GM21360 (cell line): ENCODE results near the gene BCAN.
"Not testable (repeated sequence)": the region's sequence is repeated elsewhere in the genome, so short reads cannot be mapped to it uniquely, and the experiment has no call there.

Experiments used
- ATAC-seq: cut with Tn5 transposase; IDR thresholded peaks from one replicate; pipeline ENCODE4 v1.9.1; 2021; ENCODE audit warnings: mild to moderate bottlenecking, moderate library complexity; ENCODE audit not compliant: unreplicated experiment

The BCAN gene

DNA sequence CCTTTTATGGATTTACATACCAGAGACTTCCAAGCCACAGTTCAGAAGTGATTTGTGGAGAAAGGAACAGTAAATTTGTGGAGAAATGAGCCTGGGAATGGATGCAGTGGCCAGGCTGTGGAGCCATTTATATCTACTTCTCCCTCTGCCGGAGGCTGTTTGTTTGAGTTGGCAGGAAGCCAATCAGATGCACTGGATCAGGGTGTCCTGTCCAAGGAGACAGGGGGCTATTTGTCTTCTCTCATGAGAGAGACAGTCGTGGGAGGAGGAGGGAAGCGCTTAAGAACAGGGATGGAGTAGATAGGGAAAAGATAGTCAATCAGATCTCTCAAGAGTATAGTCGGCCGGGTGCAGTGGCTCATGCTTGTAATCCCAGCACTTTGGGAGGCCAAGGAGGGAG is 25.5 kb upstream of the BCAN start:
- no peak for ATAC-seq

DNA sequence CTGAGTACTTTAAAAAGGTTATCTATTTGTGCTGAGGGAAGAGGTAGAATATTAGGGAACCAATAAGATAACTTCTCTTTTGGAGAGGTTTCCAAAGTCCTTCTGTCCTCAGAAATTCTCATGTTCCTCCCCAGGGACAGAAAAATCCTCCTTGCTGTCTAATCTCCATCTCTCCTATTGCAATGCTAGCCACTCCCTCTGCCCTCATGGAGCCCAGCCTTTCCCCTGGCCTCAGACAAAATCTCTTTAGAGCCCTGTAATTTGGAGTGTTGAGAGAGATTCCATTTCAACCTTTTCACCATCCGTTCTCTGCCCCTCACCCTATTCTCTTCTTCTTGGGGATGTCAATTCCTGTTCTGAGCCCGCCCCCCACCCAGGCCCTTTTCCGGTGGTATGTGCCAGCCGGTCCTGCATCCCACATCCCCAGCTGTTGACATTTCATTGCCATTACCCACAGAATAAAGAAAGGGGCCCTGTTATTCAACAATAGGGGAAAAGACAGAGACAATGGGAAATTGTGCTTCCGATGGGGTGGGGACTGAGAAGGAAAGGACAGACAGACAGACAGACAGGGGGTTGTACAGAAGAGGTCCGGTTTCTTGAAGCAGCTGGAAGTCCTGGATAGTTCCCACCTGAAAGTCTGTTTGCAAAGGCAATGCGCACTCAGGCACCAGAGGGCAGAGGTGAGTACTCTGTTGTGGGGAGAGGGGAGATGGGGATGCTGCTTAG is 22.9 kb upstream of the BCAN start, which contains the start of gene HAPLN2:
TSS of gene HAPLN2 (plus strand) at position 563 of the 729 bp plus-strand sequence. CDS start 4,076 bp downstream, outside the sequence.
- no peak for ATAC-seq

DNA sequence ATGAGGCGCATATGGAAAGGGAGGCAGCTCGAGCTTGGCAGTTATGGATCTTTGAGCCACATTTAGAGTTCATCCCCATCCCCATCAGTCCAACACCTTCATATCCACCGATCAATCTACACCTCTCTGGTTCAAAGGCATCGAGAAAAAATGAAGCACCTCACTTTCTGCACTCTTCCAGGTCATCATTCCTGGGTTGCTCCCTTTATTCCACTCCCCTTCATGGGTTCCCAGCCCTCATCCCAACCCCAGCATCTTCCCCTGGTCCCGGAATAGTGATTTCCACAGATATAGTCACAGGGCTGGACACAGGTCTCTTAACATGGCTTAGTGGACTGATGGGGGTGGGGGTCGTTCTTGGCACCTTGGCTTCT is 22.3 kb upstream of the BCAN start:
- no peak for ATAC-seq

DNA sequence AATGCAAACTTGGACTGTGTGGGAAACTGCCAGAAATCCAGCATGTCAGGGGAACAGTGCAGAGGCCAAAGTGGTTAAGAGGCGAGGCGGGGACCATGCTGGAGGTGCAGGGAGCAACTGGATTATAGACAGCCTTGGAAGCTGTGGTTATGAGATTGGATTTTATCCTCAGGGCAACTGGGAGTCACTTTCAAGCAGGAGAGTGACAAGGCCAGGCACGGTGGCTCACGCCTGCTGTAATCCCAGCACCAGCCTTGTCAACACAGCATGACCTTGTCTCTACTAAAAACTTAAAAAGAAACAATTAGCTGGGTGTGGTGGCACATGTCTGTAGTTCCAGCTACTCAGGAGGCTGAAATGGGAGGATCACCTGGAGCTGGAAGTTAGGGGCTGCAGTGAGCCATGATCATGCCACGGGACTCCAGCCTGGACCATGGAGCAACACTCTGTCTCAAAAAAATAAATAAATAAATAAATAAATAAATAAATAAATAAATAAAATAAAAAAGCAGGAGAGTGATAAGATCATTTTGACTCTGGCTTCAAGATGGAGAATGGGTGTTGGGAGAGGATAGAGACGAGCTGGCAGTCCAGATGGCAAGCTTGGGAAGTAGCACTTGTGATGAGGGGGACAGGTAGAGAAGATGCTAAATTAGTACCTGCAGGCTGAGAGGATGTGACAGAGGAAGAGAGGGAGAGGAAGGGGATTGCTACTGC is 19.2 kb upstream of the BCAN start:
- ATAC-seq, result no peak

DNA sequence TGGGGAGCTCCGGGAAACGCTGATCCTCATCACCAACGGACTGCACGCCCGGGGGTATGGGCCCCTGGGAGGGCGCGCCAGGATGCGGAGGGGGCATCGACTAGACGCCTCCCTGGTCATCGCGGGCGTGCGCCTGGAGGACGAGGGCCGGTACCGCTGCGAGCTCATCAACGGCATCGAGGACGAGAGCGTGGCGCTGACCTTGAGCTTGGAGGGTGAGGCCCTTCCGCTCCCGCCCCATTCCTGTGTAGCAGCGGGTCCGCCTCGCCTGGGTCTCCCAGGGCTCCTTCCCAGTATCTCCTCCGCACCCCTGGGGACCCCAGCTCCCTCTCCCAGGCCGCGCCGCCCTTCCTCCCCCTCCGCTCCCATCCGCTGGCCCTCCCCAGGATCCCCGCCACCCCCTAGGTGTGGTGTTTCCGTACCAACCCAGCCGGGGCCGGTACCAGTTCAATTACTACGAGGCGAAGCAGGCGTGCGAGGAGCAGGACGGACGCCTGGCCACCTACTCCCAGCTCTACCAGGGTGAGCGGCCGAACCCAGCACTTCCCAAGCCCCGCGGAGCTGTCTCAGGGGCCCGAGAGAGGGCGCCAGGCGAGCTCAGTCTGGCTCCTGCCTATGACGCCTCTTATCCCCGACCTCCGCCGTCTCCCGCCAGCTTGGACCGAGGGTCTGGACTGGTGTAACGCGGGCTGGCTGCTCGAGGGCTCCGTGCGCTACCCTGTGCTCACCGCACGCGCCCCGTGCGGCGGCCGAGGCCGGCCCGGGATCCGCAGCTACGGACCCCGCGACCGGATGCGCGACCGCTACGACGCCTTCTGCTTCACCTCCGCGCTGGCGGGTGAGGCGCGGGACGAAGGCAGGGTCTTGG is 17.7 kb upstream of the BCAN start:
- ATAC-seq, result no peak

DNA sequence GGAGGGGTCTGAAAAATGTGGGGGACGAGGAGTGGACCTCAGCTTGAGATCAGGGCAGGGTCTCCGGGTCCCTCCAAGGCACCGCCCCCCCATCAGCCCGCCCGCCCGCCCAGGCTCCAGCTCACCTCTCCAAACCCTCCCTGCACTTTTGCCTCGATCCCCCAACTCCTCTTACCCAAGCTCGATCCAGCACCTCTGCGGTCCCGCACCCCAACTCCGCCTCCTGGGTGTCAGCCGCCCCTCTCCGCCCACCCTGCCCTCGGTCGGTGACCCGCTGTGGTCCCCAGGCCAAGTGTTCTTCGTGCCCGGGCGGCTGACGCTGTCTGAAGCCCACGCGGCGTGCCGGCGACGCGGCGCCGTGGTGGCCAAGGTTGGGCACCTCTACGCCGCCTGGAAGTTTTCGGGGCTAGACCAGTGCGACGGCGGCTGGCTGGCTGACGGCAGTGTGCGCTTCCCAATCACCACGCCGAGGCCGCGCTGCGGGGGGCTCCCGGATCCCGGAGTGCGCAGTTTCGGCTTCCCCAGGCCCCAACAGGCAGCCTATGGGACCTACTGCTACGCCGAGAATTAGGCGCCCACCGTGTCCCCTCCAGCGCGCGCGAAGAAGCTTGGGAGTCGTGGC is 17.0 kb upstream of the BCAN start:
- no peak for ATAC-seq

DNA sequence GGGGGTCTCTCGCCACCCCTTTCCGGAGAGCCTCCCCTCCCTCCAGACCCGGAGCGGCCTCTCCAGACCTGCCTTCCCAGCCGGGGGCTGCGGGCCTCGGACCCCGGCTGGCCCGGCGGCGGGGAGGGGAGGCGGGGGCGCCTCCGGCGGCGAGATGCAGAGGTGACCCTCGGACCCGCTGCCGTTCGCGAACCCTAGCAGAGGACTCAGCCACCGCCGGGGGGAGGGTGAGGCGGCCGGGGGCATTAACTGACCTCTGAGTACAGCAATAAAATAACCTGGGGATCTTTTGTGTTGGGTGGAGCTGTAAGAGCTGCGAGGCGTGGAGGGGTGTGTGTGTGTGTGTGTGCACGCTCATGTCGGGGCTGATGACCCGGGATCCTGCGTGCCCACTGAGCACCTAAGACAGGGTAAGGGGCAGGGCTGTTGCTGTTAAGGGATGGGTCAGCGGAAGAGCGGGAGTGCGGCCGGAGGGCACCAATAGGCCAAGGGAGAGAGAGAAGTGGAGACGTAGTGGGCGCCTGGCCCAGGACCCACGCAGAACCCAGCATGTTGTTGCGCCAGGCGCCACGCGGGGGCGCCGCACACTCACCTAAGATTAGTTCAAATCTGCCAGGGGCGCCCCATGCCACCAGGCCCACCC is 16.4 kb upstream of the BCAN start:
- no peak for ATAC-seq

DNA sequence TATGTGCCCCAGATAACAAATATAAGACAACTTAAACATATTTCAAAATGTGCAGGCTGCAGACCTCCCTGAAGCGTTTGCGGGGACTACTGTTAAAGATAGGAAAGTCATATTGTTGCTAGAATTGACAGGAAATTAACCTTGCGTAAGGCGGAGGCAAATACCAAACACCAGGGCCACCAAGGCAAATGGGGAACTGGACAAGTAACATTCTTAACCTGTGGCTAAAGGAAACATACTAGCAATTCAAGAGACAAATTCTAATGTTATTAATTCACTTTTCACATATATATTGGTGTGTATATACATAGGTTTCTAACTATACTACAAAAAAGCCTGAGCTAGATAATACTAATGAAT is 15.9 kb upstream of the BCAN start:
- ATAC-seq, result no peak

DNA sequence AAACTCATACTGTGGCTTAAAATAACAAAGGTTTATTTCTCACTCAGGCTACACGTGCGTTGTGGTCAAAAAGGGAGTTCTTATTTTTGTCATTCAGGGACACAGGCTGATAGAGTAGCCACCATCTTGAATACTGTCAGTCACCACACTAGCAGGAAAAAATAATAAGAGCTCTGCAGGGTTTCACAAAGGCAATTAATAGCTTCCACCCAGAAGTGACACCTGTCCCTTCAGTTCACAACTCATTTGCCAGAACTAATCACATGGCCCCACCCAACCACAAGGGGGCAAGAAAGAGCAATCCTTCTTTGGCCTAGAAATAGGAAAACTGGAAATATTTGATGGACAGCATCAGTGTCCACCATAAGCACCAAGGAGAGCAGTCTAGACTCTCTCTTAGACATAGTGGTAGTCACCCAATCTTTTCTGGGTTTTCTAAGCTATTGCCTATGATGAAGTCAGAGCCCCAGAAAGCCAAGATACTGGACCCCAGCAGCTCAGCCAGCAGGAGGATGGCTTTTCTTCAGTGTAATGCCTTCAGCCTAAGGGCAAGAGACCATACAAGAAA is 14.5 kb upstream of the BCAN start:
- ATAC-seq, result no peak

DNA sequence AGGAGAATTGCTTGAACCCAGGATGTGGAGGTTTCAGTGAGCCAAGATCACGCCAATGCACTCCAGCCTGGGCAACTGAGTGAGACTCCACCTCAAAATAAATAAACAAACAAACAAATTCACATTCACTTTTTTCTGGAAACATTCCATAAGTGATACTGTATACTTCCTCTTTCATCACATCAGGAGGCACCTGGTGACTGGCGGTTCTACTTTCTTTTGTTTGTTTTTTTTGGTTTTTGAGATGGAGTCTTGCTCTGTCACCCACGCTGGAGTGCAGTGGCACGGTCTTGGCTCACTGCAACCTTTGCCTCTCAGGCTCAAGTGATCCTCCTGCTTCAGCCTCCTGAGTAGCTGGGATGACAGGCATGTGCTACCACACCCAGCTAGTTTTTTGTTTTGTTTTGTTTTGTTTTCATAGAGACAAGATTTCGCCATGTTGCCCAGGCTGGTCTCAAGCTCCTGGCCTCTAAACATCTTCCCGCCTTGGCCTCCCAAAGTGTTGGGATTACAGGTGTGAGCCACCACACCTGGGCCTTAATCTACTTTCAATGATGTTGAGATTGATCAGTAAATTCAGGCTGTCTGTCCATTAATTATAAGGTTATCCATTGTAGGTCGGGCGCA is 12.0 kb upstream of the BCAN start:
- ATAC-seq, result no peak

DNA sequence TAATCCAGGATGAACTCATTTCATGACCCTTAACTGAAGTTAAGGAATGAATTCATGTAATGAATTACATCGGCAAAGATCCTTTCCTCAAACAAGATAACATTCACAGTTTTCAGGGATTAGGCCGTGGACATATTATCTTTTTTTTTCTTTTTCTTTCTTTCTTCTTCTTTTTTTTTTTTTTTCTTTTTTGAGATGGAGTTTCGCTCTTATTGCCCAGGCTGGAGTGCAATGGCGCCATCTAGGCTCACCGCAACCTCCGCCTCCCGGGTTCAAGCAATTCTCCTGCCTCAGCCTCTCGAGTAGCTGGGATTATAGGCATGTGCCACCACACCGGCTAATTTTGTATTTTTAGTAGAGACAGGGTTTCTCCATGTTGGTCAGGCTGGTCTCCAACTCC is 10.8 kb upstream of the BCAN start:
- not testable (repeated sequence) for ATAC-seq

DNA sequence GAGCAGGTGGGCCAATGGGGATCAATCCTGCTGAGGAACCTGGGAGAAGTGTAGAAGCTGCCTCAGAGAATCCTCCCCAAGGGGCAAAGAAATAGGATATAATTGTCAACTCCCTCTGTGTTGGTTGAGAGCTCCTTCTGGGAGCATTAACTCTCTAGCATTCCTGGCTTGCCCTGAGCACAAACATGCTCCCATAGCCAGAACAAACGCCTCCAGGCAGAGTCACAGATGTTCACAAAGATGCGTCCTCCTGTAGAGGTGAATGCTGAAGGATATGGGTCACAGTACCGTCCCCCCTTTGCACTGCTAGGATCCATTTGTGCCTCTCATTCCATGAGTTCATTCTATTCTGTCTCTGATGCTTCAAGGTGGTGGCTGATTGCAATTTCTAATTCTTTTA is 9.6 kb upstream of the BCAN start:
- ATAC-seq, result no peak

DNA sequence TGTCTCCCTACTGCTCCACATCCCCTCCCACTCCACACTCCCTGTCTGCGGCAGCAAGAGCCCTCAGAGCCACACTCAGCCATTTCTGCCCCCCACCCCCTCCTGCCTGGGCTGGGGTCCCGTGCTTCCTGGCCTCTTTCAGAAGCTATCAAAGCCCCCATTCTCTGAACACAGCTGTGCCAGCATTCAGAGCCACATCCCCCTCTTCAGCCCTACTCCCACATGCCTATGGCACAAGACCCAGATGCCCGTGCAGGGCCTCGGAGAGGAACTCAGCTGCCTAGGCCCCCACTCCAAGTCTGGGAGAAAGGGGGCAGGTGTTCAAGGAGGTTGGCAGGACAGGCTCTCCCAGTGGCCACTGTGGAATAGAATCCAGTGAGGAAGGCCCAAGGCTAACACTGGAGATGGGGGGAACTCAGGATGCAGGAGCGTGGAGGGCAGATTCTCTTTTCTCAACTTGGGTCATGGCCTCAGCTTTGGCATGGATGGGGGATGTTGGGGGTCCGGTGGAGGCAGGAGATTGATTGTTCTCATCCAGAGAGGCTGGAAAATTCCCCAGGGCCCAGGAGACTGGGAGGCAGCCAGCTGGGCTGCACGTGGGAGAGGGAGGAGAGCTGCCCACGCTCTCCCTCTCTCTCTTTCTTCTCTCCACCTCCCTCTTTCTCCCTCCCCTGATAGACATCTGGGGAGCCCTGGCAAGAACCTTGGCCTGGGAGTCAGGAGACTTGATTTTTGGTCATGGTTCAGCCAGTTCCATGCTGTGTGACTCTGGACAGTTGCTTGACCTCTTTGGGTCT is 3.5 kb upstream of the BCAN start:
- no peak for ATAC-seq

DNA sequence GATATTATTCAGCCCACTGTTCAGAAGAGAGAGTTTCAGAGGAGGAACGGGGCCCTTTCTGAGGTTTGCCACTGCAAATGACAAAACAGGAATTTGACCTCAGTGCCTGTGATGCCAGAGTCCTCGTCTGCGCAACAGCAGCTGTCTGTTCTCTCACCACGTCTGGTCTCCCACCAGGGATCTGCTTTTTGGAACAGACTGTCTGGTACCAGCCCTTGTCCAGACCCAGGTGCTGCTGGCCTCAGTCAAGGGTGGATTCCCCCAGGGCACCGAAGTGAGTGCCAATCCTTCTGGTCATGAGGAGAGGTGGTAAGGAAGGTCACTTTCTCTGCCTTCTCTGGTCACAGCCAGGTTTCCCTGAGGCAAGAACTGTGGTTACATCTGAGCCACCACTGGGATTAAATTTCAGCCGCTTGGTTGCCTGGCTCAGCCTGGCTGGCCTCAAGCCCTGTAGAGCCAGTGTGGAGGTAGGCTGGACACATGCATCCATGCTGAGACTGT is 2.3 kb upstream of the BCAN start:
- ATAC-seq, result no peak

DNA sequence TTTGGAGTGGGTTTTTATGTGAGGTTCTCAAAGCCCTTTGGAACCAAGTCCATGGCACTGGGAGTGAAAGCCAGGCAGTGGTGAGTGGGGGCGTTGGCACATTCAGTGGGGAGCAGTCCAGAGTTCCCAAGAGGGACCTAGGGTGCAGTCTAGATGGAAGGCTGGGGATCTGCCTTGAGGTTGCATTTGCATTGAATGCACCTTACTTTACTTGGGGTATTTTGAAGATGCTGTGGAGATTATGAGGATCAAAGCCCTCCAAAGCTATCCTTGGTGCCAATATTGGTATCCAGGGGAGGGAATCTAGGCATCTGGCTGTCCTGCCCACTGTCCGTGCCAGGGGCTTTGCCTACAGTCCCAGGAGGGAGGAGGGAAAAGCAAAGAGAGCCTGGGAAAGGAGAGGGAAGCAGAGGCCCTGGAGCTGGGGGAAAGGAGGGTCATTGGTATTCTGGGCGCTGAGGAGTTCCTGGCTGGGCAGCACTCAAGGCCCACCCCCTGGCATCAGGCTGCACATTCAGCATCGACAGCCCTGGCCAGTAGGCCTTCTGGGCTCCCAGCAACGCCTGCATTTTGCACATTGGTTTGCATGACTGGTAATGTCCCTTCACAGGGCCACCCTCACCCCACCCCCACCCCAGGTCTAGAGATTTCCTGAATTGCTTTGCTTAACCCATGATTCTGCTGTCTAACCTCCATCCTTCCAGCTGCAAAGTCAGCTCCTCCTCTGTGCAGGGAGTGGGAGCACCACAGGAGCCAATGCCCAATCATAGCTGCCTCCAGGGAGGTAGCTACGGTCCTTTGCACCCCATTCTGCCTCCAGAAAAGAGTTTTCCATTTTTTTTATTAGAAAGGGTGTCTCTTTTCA is 843 bp upstream of the BCAN start:
- ATAC-seq, result no peak

DNA sequence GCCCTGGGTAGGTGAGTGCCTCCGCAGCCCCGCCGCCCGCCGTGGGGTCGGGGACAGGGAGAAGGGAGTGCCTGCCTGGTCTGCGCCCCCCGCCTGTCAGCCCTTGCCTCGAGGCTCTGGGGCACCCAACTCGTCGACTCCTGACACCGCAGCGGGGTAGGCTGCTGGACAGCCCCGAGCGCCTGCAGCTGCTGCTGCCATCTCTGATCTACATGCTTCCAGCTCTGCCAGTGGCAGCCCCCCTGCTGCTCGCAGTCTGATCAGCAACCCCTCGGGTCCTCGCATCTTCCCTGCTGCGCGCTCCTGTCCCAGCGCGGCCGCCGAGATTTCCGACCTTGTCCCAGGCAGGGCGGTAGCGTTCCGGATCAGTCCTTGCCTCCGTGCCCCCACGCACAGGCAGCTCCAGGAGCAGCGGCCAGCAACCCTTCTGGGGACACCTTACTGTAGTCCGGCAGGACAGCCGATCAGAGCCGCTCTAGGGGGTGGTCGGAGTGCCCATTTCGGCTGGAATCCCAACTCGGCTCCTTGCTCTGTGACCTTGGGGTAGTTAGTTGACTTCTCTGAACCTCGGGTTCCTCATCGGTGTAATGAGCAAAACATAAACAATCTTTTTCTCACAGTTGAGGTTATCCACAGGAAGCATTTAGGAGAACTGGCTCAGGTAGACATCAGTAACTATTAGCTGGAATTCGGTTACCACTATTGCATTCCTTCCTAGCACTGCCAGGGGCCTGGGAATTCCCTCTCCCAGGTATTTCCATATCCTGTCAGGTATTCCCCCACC is 540 bp downstream of the BCAN start:
- no peak for ATAC-seq

DNA sequence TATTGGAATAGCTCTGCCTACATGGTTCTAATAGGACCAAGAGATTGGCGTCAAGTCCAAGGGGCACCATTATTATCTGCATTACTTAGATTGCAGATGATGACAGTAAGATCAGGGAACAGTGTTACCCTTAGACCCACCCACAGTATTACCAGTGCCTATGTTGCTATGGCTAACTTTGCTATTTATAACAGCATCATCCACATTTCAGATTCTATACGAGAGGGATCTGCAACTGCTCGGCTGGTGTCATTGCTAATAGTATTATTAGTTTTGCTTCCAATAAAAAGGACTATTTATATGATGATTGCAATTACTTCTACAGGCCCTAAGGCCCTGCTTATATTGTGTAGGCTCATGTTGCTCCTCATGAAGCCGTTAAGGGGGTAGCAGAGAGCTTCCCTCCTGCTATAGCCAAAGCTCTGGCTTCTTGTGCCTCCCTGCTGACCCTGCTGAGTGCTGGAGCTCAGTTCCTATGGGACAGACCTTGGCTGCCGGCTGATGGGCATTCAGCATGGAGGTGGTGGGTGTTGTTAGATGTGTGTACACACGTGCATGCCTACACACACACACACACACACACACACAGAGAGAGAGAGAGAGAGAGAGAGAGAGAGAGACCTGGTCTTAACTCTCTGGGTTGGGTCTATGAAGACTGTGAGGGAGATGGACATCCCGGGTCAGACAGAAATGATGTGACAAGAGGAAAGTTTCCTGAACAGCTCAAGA is 1.3 kb downstream of the BCAN start:
- no peak for ATAC-seq
